Erythroblast (primary cell): ENCODE data around the gene COMTD1.

ENCODE experiments used
- DNase-seq, 2 experiments: peaks; one replicate each; lab custom pipeline; 2025; lab: John Stamatoyannopoulos, UW
- GATA1 ChIP-seq: IDR thresholded peaks from 2 replicates; pipeline ENCODE4 v1.6.1; 2011; ENCODE audit warnings: low read depth, mild to moderate bottlenecking, control low read depth, low read length, moderate library complexity
- POLR2A ChIP-seq: IDR thresholded peaks from 2 replicates; pipeline ENCODE4 v1.6.1; 2011; ENCODE audit warnings: mild to moderate bottlenecking, low read length

Gene COMTD1

GRCh38 chr10:75261813-75262705 lies 26.3 kb upstream of the COMTD1 start:
- TF ChIP-seq POLR2A (no peak), GATA1 (no peak)
- no peak for DNase-seq

- TF ChIP-seq POLR2A (no peak), GATA1 (no peak)
- DNase-seq, result no peak
Measured at GRCh38 chr10:75260990-75261389, 25.2 kb upstream of the COMTD1 start.

GRCh38 chr10:75254739-75255138 lies 19.0 kb upstream of the COMTD1 start:
- DNase-seq, result no peak
- TF ChIP-seq POLR2A (no peak), GATA1 (no peak)

GRCh38 chr10:75253281-75254220 lies 17.8 kb upstream of the COMTD1 start:
- TF ChIP-seq GATA1 (no peak), POLR2A (no peak)
- no peak for DNase-seq

- no peak for TF ChIP-seq GATA1
- no peak for TF ChIP-seq POLR2A
- DNase-seq, result no peak
Measured at GRCh38 chr10:75250934-75251333, 15.2 kb upstream of the COMTD1 start.

GRCh38 chr10:75247797-75248196 lies 12.0 kb upstream of the COMTD1 start:
- no peak for TF ChIP-seq GATA1
- TF ChIP-seq POLR2A, result no peak
- no peak for DNase-seq

- TF ChIP-seq GATA1 (no peak), POLR2A (no peak)
- DNase-seq, result no peak
Measured at GRCh38 chr10:75246506-75246905, 10.7 kb upstream of the COMTD1 start.

GRCh38 chr10:75245354-75246250 lies 9.8 kb upstream of the COMTD1 start:
- DNase-seq, result no peak
- TF ChIP-seq GATA1, result no peak
- TF ChIP-seq POLR2A, result no peak

GRCh38 chr10:75244487-75245353 lies 9.0 kb upstream of the COMTD1 start:
- no peak for DNase-seq
- TF ChIP-seq GATA1, result no peak
- TF ChIP-seq POLR2A, result no peak

GRCh38 chr10:75243426-75243825 lies 7.7 kb upstream of the COMTD1 start:
- peak in 1 of 2 experiments; percentile 46 for DNase-seq
- TF ChIP-seq GATA1 (no peak), POLR2A (no peak)

- no peak for DNase-seq
- TF ChIP-seq GATA1, result no peak
Measured at GRCh38 chr10:75240329-75241076, 4.7 kb upstream of the COMTD1 start.
